Glutamatergic neuron (in vitro differentiated cells): Measurements from ENCODE around the gene RNF222. TPM values are rescaled to one million over a fixed set of nuclear protein-coding genes. Genes with fewer than 3 reads are reported as not detected.

ENCODE experiments used
- DNase-seq: peaks from one replicate; pipeline ENCODE4 v3.0.0; 2022
- H3K27ac Mint-ChIP-seq: one replicate; pipeline ENCODE4 v1.8.0; 2020; ENCODE audit warnings: mild to moderate bottlenecking, mixed read lengths, inconsistent platforms; ENCODE audit not compliant: unreplicated experiment
- H3K27me3 Mint-ChIP-seq: one replicate; pipeline ENCODE4 v1.8.0; 2020; ENCODE audit warnings: mild to moderate bottlenecking, moderate library complexity, mixed read lengths, inconsistent platforms; ENCODE audit not compliant: unreplicated experiment
- H3K36me3 Mint-ChIP-seq: one replicate; pipeline ENCODE4 v1.8.0; 2020; ENCODE audit warnings: mild to moderate bottlenecking, mixed read lengths, inconsistent platforms; ENCODE audit not compliant: unreplicated experiment
- H3K4me1 Mint-ChIP-seq: one replicate; pipeline ENCODE4 v1.8.0; 2020; ENCODE audit warnings: mild to moderate bottlenecking, low read depth, mixed read lengths, inconsistent platforms; ENCODE audit not compliant: unreplicated experiment
- H3K4me3 Mint-ChIP-seq: one replicate; pipeline ENCODE4 v1.8.0; 2020; ENCODE audit warnings: mild to moderate bottlenecking, mixed read lengths, inconsistent platforms; ENCODE audit not compliant: unreplicated experiment
- H3K9me3 Mint-ChIP-seq: one replicate; pipeline ENCODE4 v1.8.0; 2020; ENCODE audit warnings: mild to moderate bottlenecking, moderate library complexity, mixed read lengths, inconsistent platforms; ENCODE audit not compliant: unreplicated experiment
- CTCF ChIP-seq: fragments of 200-600 bp; sonication (generic); IDR thresholded peaks from one replicate; pipeline ENCODE4 v1.5.0; 2021; ENCODE audit not compliant: partially characterized antibody, unreplicated experiment
- long read RNA-seq: library from polyadenylated mRNA; unstranded; transcript quantifications from one replicate; pipeline ENCODE4 v2.0.0, GENCODE V29; 2020; ENCODE audit not compliant: unreplicated experiment
- total RNA-seq: library from RNA; stranded (reverse); fragmentation: NEBNext Ultra II Directional; extraction: Animal tissue kit (Norgen Biotek cat#: 25700); gene quantifications from one replicate; pipeline ENCODE4 v1.2.1, GENCODE V29; 2021; ENCODE audit not compliant: unreplicated experiment

RNF222 gene, protein sequence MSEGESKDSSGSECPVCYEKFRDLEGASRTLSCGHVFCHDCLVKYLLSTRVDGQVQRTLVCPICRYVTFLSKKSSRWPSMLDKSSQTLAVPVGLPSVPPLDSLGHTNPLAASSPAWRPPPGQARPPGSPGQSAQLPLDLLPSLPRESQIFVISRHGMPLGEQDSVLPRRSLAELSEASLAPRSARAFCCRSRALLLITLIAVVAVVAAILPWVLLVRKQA
- total RNA-seq = not detected
- long read RNA-seq = 0 reads

- no peaks in the 10 kb centered on the region for H3K4me1 Mint-ChIP-seq
- no peak for TF ChIP-seq CTCF
- H3K27ac Mint-ChIP-seq = no peak within 1 kb of the TSS
- peaks cover 4% of the 10 kb centered on the region for H3K27me3 Mint-ChIP-seq
- DNase-seq = no peak
- H3K9me3 Mint-ChIP-seq = no peaks in the 10 kb centered on the region
- no peak within 1 kb of the TSS for H3K4me3 Mint-ChIP-seq
- H3K36me3 Mint-ChIP-seq = no peaks in the 10 kb centered on the region
These were observed at the start of gene RNF222 for GRCh38 chr17:8397636-8398035. TSS of gene RNF222 (minus strand) at chr17:8397827. CDS start at chr17:8393461, 4,366 bp downstream.

- H3K4me3 Mint-ChIP-seq = no peak overlapping the region
These were observed 47.9 kb upstream of the RNF222 start for GRCh38 chr17:8445536-8445935.

GRCh38 chr17:8444494-8444893 is 46.9 kb upstream of the RNF222 start:
- H3K4me1 Mint-ChIP-seq = no peaks in the 10 kb centered on the region
- H3K36me3 Mint-ChIP-seq = no peaks in the 10 kb centered on the region
- no peak overlapping the region for H3K4me3 Mint-ChIP-seq
- no peak overlapping the region for H3K27ac Mint-ChIP-seq
- H3K27me3 Mint-ChIP-seq = no peaks in the 10 kb centered on the region
- no peaks in the 10 kb centered on the region for H3K9me3 Mint-ChIP-seq
- DNase-seq = no peak
- no peak for TF ChIP-seq CTCF

More at GRCh38 chr17:8445536-8445935, 47.9 kb upstream of the RNF222 start:
- no peak overlapping the region for H3K27ac Mint-ChIP-seq
- no peaks in the 10 kb centered on the region for H3K4me1 Mint-ChIP-seq
- DNase-seq = no peak
- H3K9me3 Mint-ChIP-seq = no peaks in the 10 kb centered on the region
- no peak for TF ChIP-seq CTCF
- H3K27me3 Mint-ChIP-seq = no peaks in the 10 kb centered on the region
- no peaks in the 10 kb centered on the region for H3K36me3 Mint-ChIP-seq

DNA sequence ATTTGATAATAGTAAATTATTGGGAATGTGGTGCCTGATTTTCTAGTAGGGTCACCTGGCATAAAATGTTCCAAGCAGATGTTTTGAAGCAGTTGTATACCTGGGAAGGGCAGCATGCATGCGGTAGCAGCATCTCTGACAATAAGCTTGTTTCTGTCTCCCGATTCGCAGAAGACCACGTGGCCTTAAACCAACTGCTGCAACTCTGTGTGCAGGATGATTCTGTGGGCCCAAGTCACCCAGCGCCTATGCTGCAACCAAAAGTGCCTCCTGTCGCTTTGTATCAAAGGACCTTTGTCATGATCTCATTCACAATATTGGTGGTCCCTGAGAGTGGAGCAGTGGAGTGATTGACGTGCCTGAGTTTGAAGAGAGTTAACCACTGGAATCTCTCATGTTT is 46.1 kb upstream of the RNF222 start:
- Mint-ChIP-seq H3K4me3 (no peak overlapping the region), H3K27me3 (no peaks in the 10 kb centered on the region), H3K27ac (no peak overlapping the region), H3K4me1 (no peaks in the 10 kb centered on the region), H3K36me3 (no peaks in the 10 kb centered on the region), H3K9me3 (no peaks in the 10 kb centered on the region)
- no peak for TF ChIP-seq CTCF
- DNase-seq = no peak

DNA sequence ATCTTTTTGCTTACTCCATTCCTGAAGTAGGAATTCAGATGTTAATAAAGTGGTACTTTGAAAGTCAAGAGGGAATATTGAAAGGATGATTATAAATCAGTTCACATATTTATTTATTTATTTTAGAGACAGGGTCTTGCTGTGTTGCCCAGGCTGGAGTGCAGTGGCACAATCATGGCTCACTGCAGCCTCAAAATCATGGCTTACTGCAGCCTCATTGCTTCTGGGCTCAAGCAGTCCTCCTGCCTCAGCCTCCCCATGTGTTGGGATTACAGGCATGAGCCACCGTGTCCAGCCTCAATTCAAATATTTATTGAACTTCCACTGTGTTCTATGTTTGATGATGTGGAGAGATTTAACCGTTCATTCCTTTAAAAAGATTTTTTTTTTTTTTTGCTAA is 44.7 kb upstream of the RNF222 start:
- DNase-seq = no peak
- Mint-ChIP-seq H3K4me3 (no peak overlapping the region), H3K27me3 (no peaks in the 10 kb centered on the region), H3K4me1 (peaks cover 1% of the 10 kb centered on the region), H3K27ac (no peak overlapping the region), H3K36me3 (no peaks in the 10 kb centered on the region), H3K9me3 (no peaks in the 10 kb centered on the region)
- TF ChIP-seq CTCF = no peak
